GM23248 (cell line): Measurements from ENCODE around the gene ZNF785.

Source experiments
- EZH2 ChIP-seq: fragments of 200-600 bp; sonication (generic); IDR thresholded peaks from 2 replicates; pipeline ENCODE4 v1.6.1; 2018; ENCODE audit warnings: antibody characterized with exemption, mild to moderate bottlenecking; ENCODE audit not compliant: insufficient read depth, poor library complexity, severe bottlenecking
- EZH2phosphoT487 ChIP-seq: fragments of 200-600 bp; sonication (generic); IDR thresholded peaks from 2 replicates; pipeline ENCODE4 v1.6.1; 2018; ENCODE audit warnings: antibody characterized with exemption, moderate library complexity, mild to moderate bottlenecking, low read depth; ENCODE audit not compliant: insufficient read depth

GRCh38 chr16:30621765-30622164 is 36.3 kb upstream of the ZNF785 start:
- TF ChIP-seq EZH2 (no peak), EZH2phosphoT487 (no peak)
